Hepatocyte (in vitro differentiated cells): ENCODE measurements around the gene ZP1.

Experiments used
- CTCF ChIP-seq: fragments of 200-600 bp; sonication (generic); IDR thresholded peaks from 2 replicates; pipeline ENCODE4 v1.5.1; 2016; ENCODE audit warnings: antibody characterized with exemption, mild to moderate bottlenecking; ENCODE audit not compliant: poor library complexity
- EZH2 ChIP-seq: fragments of 200-600 bp; sonication (generic); IDR thresholded peaks from 2 replicates; pipeline ENCODE4 v1.6.1; 2016; ENCODE audit warnings: antibody characterized with exemption, mild to moderate bottlenecking, borderline replicate concordance
- EZH2phosphoT487 ChIP-seq: fragments of 200-600 bp; sonication (generic); IDR thresholded peaks from one replicate; pipeline ENCODE4 v1.6.1; 2018; ENCODE audit warnings: antibody characterized with exemption, mild to moderate bottlenecking, low read depth, moderate library complexity; ENCODE audit not compliant: unreplicated experiment, severe bottlenecking

GRCh38 chr11:60874421-60875365 is 7.4 kb downstream of the ZP1 start:
- TF ChIP-seq CTCF (no peak), EZH2 (no peak), EZH2phosphoT487 (no peak)
